RKO (cell line): ENCODE measurements around the gene GAGE1.
"Not testable (repeated sequence)": the region's sequence is repeated elsewhere in the genome, so short reads cannot be mapped to it uniquely, and the experiment has no call there.

Source experiments
- DNase-seq: peaks from one replicate; pipeline ENCODE4 v3.0.0-alpha.2; 2016; ENCODE audit warnings: low spot score

The GAGE1 gene

GRCh38 chrX:49598720-49599119, at the start of gene GAGE1:
Gene GAGE1 (plus strand): TSS chrX:49599020. CDS start chrX:49600175, 1,155 bp downstream.
- not testable (repeated sequence) for DNase-seq

- not testable (repeated sequence) for DNase-seq
These were observed 47.8 kb upstream of the GAGE1 start, which contains the start of gene GAGE12E for GRCh38 chrX:49550989-49551388. Gene GAGE12E (plus strand): TSS chrX:49551289. CDS start chrX:49552444, 1,155 bp downstream.

GRCh38 chrX:49560542-49560941, 38.3 kb upstream of the GAGE1 start, which contains the start of gene GAGE12F:
Gene GAGE12F (plus strand): TSS chrX:49560842. CDS start chrX:49561997, 1,155 bp downstream.
- DNase-seq = not testable (repeated sequence)

- not testable (repeated sequence) for DNase-seq
These were observed 30.1 kb upstream of the GAGE1 start for GRCh38 chrX:49568728-49569127.

GRCh38 chrX:49569152-49569551, 29.7 kb upstream of the GAGE1 start:
- DNase-seq = not testable (repeated sequence)

GRCh38 chrX:49570100-49570499, 28.7 kb upstream of the GAGE1 start, which contains the start of gene GAGE12G:
Gene GAGE12G (plus strand): TSS chrX:49570400. CDS start chrX:49571555, 1,155 bp downstream.
- DNase-seq = not testable (repeated sequence)

- not testable (repeated sequence) for DNase-seq
These were observed 19.2 kb upstream of the GAGE1 start, which contains the start of gene GAGE12H for GRCh38 chrX:49579649-49580048. Gene GAGE12H (plus strand): TSS chrX:49579949. CDS start chrX:49581104, 1,155 bp downstream.

GRCh38 chrX:49589196-49589595, 9.6 kb upstream of the GAGE1 start, which contains the start of gene GAGE2A:
Gene GAGE2A (plus strand): TSS chrX:49589496. CDS start chrX:49590651, 1,155 bp downstream.
- not testable (repeated sequence) for DNase-seq

- not testable (repeated sequence) for DNase-seq
These were observed 8.9 kb upstream of the GAGE1 start for GRCh38 chrX:49589769-49590478.

- DNase-seq = not testable (repeated sequence)
These were observed 8.3 kb upstream of the GAGE1 start for GRCh38 chrX:49590488-49590887.

- no peak for DNase-seq
These were observed 12.0 kb downstream of the GAGE1 start for GRCh38 chrX:49610718-49611310.

GRCh38 chrX:49618574-49618973, 19.8 kb downstream of the GAGE1 start:
- DNase-seq = no peak

- DNase-seq = peak; percentile 29
These were observed 28.4 kb downstream of the GAGE1 start for GRCh38 chrX:49627086-49627777.

- DNase-seq = no peak
These were observed 46.3 kb downstream of the GAGE1 start for GRCh38 chrX:49644991-49645637.

GRCh38 chrX:49656533-49656932, 57.7 kb downstream of the GAGE1 start:
- no peak for DNase-seq
